OCI-LY1 (cell line): Measurements from ENCODE around the gene MAST4.

Experiments
- H2AFZ ChIP-seq: fragments of 200-600 bp; sonication (generic), shearing (Covaris generic); 2 replicates; pipeline ENCODE4 v1.6.0; 2014; ENCODE audit warnings: antibody characterized with exemption, mild to moderate bottlenecking, low read length
- H3F3A ChIP-seq: fragments of 200-600 bp; sonication (generic), shearing (Covaris generic); 2 replicates; pipeline ENCODE4 v1.6.0; 2014; ENCODE audit warnings: mild to moderate bottlenecking, antibody characterized with exemption, low read length, moderate library complexity; ENCODE audit not compliant: insufficient read depth
- H3K27ac ChIP-seq: fragments of 200-600 bp; sonication (generic); 2 replicates; pipeline ENCODE4 v1.5.1; 2014; ENCODE audit warnings: low read length, mixed run types, mild to moderate bottlenecking, low read depth; ENCODE audit not compliant: poor library complexity, severe bottlenecking
- H3K27me3 ChIP-seq: fragments of 200-600 bp; sonication (generic); 2 replicates; pipeline ENCODE4 v1.6.0; 2014; ENCODE audit warnings: antibody characterized with exemption, mild to moderate bottlenecking, low read length, moderate library complexity; ENCODE audit not compliant: insufficient read depth
- H3K36me3 ChIP-seq: fragments of 200-600 bp; sonication (generic); 2 replicates; pipeline ENCODE4 v1.6.1; 2014; ENCODE audit warnings: mild to moderate bottlenecking, antibody characterized with exemption, low read length, moderate library complexity, mixed read lengths; ENCODE audit not compliant: insufficient read depth
- H3K4me1 ChIP-seq: fragments of 200-600 bp; sonication (generic); 2 replicates; pipeline ENCODE4 v1.5.1; 2014; ENCODE audit warnings: mild to moderate bottlenecking, low read length, moderate library complexity; ENCODE audit not compliant: insufficient read depth, severe bottlenecking
- H3K4me2 ChIP-seq: fragments of 200-600 bp; sonication (generic), shearing (Covaris generic); 2 replicates; pipeline ENCODE4 v1.6.1; 2014; ENCODE audit warnings: low read length
- H3K4me3 ChIP-seq: fragments of 200-600 bp; sonication (generic); 2 replicates; pipeline ENCODE4 v1.5.1; 2014; ENCODE audit warnings: low read length, low read depth, mild to moderate bottlenecking, mixed read lengths; ENCODE audit not compliant: poor library complexity, severe bottlenecking
- H3K79me2 ChIP-seq: fragments of 200-600 bp; shearing (Covaris generic); 2 replicates; pipeline ENCODE4 v1.6.1; 2016; ENCODE audit warnings: mixed run types, low read length, mixed read lengths; ENCODE audit not compliant: insufficient read depth
- H3K9ac ChIP-seq: fragments of 200-600 bp; sonication (generic), shearing (Covaris generic); 2 replicates; pipeline ENCODE4 v1.6.1; 2014; ENCODE audit warnings: mild to moderate bottlenecking, low read length, mixed read lengths
- H3K9me2 ChIP-seq: fragments of 200-600 bp; sonication (generic), shearing (Covaris generic); 2 replicates; pipeline ENCODE4 v1.6.1; 2014; ENCODE audit warnings: low read depth, mild to moderate bottlenecking, low read length, mixed read lengths
- H3K9me3 ChIP-seq: fragments of 200-600 bp; shearing (Covaris generic); 2 replicates; pipeline ENCODE4 v1.6.1; 2014; ENCODE audit warnings: low read length, mixed read lengths
- H4K20me1 ChIP-seq: fragments of 200-600 bp; sonication (generic), shearing (Covaris generic); 2 replicates; pipeline ENCODE4 v1.6.0; 2016; ENCODE audit warnings: mild to moderate bottlenecking, low read length; ENCODE audit not compliant: insufficient read depth
- EZH2 ChIP-seq: fragments of 200-600 bp; sonication (generic), shearing (Covaris generic); IDR thresholded peaks from 2 replicates; pipeline ENCODE4 v1.8.0; 2017; ENCODE audit warnings: borderline replicate concordance, mixed run types, mild to moderate bottlenecking, antibody characterized with exemption, low read length, moderate library complexity, mixed read lengths
- TF ChIP-seq, protein P1 (sequence below): fragments of 200-600 bp; sonication (generic), shearing (Covaris generic); IDR thresholded peaks from 2 replicates; pipeline ENCODE4 v1.5.1; 2017; ENCODE audit warnings: mild to moderate bottlenecking, antibody characterized with exemption, low read length, moderate library complexity, mixed read lengths

The MAST4 gene

DNA sequence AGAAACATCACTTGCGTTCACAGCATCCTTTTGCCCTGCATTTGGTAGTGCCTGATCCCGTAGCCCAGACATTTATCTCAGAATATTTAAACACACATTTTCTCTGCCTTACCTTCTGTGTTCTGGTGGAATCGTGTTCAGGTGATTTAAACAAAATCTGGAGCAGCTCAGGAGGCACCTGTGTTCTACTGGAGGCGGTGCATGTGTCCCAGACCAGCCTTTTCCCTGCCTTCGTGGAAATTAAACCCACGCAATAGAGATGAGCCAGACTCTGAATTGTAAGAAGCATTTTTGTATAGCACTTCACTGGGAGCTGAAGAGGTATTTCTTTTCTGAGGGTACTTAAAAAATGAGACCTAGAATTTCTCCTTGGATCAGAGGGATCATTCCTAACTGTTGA is 212.5 kb downstream of the MAST4 start:
- Histone ChIP-seq H3K4me1 (no peaks in the 10 kb centered on the region), H4K20me1 (no peaks in the 10 kb centered on the region), H3K9me3 (no peaks in the 10 kb centered on the region), H3K36me3 (no peaks in the 10 kb centered on the region), H3K9ac (no peak overlapping the region), H3F3A (no peaks in the 10 kb centered on the region), H3K27ac (no peak overlapping the region), H3K79me2 (no peaks in the 10 kb centered on the region), H3K9me2 (no peaks in the 10 kb centered on the region), H3K4me3 (no peak overlapping the region), H2AFZ (no peak overlapping the region), H3K27me3 (no peaks in the 10 kb centered on the region), H3K4me2 (no peak overlapping the region)
- TF ChIP-seq EZH2, result no peak
- TF ChIP-seq, protein P1, sequence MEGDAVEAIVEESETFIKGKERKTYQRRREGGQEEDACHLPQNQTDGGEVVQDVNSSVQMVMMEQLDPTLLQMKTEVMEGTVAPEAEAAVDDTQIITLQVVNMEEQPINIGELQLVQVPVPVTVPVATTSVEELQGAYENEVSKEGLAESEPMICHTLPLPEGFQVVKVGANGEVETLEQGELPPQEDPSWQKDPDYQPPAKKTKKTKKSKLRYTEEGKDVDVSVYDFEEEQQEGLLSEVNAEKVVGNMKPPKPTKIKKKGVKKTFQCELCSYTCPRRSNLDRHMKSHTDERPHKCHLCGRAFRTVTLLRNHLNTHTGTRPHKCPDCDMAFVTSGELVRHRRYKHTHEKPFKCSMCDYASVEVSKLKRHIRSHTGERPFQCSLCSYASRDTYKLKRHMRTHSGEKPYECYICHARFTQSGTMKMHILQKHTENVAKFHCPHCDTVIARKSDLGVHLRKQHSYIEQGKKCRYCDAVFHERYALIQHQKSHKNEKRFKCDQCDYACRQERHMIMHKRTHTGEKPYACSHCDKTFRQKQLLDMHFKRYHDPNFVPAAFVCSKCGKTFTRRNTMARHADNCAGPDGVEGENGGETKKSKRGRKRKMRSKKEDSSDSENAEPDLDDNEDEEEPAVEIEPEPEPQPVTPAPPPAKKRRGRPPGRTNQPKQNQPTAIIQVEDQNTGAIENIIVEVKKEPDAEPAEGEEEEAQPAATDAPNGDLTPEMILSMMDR, result no peak

DNA sequence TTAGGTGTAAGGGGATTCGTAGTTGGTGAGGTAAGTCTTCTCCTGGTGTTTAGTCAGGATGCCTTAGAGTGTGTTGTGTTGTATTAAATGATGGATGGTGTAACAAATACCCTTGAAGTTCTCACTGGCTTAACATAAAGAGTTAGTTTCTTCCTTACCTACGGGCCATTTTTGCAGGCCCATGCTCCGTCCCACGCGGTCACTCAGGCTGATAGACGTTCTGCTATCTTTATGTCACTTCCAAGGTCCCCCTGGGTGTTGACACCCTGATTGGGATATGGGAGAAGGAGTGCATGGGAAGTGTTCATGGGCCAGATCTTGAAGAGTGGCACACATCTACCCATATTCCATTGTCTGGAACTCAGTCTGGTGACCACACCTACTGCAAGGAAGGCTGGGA is 214.0 kb downstream of the MAST4 start:
- no peak for TF ChIP-seq EZH2
- TF ChIP-seq, protein P1, result no peak

DNA sequence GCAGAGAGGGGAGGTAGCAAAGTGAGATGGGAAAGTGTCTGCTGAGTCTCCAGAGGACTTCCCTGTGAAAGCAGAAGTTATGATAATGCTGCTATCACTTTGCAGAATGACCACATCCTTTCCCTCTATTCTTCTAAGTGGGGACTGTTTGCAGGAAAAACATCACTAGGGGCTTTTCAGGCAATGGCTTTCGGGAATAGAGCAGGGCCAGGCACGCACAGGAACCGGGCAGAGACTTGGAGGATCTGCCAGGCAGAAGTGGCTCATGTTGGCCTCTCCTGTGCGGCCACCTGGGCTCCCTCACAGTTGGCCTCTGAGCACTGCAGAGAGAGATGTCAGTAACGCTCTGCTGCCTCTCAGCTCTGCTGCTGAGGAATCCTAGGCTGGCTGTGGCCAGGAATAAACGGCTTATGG is 214.7 kb downstream of the MAST4 start:
- H3K9me3 ChIP-seq, result no peaks in the 10 kb centered on the region
- no peaks in the 10 kb centered on the region for H3K79me2 ChIP-seq
- no peaks in the 10 kb centered on the region for H3K4me1 ChIP-seq
- no peak overlapping the region for H3K27ac ChIP-seq
- H3K4me2 ChIP-seq, result no peak overlapping the region
- no peak overlapping the region for H3K4me3 ChIP-seq
- no peaks in the 10 kb centered on the region for H3K9me2 ChIP-seq
- H4K20me1 ChIP-seq, result no peaks in the 10 kb centered on the region
- H3K36me3 ChIP-seq, result no peaks in the 10 kb centered on the region
- H2AFZ ChIP-seq, result no peak overlapping the region
- no peaks in the 10 kb centered on the region for H3F3A ChIP-seq
- H3K27me3 ChIP-seq, result no peaks in the 10 kb centered on the region
- TF ChIP-seq, protein P1, result no peak
- TF ChIP-seq EZH2, result no peak
- H3K9ac ChIP-seq, result no peak overlapping the region

More for the DNA sequence above, 214.0 kb downstream of the MAST4 start:
- H3K36me3 ChIP-seq, result no peaks in the 10 kb centered on the region
- no peak overlapping the region for H3K4me2 ChIP-seq
- no peak overlapping the region for H3K4me3 ChIP-seq
- H3K9me2 ChIP-seq, result no peaks in the 10 kb centered on the region
- no peak overlapping the region for H3K27ac ChIP-seq
- H3K27me3 ChIP-seq, result no peaks in the 10 kb centered on the region
- H2AFZ ChIP-seq, result no peak overlapping the region
- no peak overlapping the region for H3K9ac ChIP-seq
- H4K20me1 ChIP-seq, result no peaks in the 10 kb centered on the region
- no peaks in the 10 kb centered on the region for H3K4me1 ChIP-seq
- H3K9me3 ChIP-seq, result no peaks in the 10 kb centered on the region
- H3F3A ChIP-seq, result no peaks in the 10 kb centered on the region
- H3K79me2 ChIP-seq, result no peaks in the 10 kb centered on the region
